Embryonic facial prominence (tissue), 1 donor: ENCODE measurements around the gene DGKB.
"Not testable (repeated sequence)": the region's sequence is repeated elsewhere in the genome, so short reads cannot be mapped to it uniquely, and the experiment has no call there.

Experiments
- DNase-seq: peaks from one replicate; pipeline ENCODE4 v3.0.0-alpha.2; 2016; ENCODE audit errors: extremely low spot score

Gene DGKB

GRCh38 chr7:14458846-14459245 lies 443.7 kb downstream of the DGKB start:
- not testable (repeated sequence) for DNase-seq

DNA sequence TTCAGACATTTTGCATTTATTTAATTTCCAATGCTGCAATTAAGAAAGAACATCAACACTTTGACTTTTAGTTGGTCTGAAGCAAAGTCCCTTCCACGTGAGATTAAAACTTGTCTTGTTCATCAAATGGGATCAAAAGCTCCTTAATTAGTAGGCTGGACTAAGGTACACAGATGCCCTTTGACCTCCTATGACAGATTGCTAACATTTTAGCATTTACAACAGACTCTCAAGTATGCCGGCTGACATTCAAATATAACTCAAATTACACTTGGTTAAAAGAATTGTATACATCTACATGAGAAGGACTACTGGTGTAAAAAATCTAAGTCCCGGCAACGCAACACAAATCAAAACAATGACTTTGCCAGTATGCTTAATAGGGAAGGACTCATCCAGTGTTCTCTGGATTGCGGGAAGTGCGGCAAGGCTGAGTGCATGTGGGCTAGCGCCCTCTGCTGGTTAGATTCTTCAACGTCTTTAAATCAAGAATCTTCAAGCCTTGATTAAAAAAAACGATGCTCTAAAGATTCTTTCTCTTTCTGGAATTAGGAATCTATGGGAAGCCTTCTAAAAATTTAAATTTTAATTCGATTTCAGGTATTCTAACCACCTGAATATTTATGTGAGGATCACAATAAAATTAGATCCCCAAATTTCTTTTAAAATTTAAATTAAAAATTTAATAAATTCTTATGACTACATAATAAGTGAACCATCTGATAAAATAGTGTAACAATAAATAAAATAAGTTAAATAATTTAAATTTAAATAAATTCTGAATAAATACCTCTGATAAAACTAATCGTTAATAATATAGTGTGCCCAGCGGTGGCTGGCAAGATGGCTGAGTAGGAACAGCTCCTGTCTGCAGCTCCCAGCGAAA lies 444.7 kb downstream of the DGKB start:
- DNase-seq, result peak; percentile 64

- DNase-seq, result no peak
These were observed 453.3 kb downstream of the DGKB start for GRCh38 chr7:14449291-14449690.

GRCh38 chr7:14446829-14447228 lies 455.7 kb downstream of the DGKB start:
- DNase-seq, result no peak

GRCh38 chr7:14446219-14446618 lies 456.3 kb downstream of the DGKB start:
- no peak for DNase-seq

DNA sequence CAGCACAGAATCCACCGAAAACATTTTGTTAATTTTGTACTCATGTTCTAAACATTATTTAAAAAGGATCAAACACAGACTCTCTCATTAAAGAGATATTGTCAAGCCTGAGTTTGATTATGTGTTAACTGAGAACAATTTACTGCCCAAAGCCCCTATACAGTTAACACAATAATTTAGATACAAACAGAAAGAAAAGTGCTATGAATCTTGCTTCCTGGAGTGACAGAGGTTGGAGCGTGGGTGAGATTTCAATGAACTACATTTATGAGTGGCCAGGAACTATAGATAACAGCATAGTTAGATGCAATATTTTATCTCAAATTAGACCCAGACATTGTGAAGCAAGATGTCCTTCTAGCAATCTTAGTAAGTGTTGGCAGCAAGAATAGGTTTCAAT lies 464.2 kb downstream of the DGKB start:
- DNase-seq, result no peak

- no peak for DNase-seq
These were observed 465.7 kb downstream of the DGKB start for GRCh38 chr7:14436878-14437277.

DNA sequence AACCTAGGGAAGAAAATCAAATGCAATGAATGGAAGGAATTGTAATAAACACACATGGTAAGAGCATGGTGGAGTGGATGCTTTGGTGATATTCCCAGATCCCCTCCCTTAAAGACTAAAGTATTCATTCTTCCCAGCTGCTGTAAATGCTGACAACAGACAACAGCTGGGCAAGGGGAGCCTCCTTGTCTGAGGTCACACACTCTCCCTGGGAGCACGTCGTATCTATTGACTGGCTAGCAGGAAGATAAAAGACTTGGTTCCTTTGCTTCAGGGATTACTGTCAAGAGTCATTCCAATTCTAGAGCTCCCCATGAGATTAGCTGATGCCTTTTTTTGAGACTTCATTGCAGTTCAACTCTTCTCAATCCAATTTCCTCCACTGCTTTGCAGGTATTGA lies 469.6 kb downstream of the DGKB start:
- DNase-seq, result no peak

DNA sequence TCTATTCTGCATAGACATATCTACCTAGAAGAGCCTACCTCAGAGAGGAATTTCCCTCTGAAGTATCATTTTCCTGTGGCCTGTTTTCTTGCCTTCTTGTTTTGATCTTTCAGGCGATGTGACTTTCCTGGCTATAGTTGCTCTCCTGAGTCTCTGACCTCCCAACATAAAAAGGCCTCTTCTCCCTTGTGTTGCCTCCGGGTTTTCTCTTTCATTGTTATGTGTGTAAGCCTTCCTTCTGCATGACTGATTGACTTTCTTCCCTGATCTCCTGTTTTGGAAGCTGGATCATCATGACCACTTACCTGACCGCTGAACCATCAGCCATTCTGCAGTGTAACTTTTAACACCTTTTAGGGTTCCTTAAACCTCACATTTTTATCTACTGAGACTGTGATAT lies 471.6 kb downstream of the DGKB start:
- DNase-seq, result no peak

GRCh38 chr7:14425559-14425958 lies 477.0 kb downstream of the DGKB start:
- no peak for DNase-seq

- DNase-seq, result no peak
These were observed 477.9 kb downstream of the DGKB start for GRCh38 chr7:14424675-14425074.

- DNase-seq, result no peak
These were observed 481.8 kb downstream of the DGKB start for GRCh38 chr7:14420768-14421167.

DNA sequence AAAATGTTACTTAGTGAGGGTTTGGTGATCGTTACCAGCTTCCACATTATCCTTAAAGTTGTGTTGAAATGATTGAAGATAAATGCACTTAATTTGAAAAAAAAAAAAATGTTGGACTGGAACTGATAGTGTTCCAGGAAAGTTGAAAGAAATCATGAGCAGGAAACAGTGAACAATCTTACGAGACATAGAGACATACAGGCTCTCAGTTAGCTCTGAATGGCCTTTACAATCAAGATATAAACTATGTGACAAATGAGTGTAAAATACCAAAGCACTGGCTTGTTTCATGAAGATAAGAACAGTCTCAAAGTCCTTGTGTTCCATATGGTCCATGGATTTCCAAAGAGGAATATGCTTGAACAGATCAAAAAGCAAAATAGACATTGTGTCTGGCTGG lies 483.0 kb downstream of the DGKB start:
- DNase-seq, result no peak

DNA sequence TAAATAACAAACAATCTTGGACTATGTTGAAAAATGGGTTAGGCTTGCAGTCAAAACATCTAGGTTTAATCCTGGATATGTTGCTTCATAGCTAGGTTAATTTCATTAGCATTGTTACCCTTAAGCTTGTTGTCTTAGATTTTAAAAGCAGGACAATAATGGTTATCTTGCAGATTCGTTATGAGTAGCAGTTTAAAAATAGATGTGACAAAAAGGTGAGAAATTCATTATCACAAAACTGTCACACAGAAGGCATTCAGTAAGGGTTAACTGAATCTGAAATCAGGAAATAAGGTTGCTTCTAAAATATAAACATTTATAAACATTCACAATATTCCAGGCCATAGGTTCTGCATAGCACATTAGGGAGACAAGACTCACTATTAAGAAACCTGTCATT lies 483.9 kb downstream of the DGKB start:
- DNase-seq, result no peak

DNA sequence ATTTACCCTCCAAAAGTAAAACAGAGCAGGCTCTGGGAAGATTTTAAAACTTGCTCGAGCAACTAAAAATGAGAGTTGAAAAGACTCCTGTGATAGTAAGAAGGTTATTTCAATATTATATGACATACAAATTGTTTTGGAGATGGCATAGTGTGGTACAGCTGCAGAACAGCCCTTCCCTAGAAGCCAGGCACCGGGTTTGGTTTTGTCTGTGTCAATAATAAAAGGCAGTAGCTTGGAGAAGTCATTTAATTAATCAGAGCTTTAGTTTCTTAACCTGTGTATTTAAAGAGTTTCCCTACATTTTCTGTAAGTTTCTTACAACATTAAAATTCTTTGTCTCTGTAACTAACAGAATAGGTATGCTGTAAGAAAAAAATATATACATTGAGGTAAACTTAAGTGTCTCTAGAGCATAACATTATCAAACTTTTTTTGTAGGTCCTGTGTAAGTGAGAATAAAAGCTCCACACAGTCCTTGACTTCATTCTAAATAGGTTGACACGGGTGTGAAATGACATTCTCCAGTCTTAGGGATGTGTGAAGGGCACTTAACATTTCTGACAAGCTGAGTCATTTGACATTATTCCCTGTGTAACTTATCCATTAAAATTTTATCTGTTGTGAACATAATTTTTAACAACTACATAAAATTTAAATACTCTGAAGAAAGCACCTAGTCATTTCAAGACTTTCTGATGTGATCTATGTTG lies 488.1 kb downstream of the DGKB start:
- no peak for DNase-seq

DNA sequence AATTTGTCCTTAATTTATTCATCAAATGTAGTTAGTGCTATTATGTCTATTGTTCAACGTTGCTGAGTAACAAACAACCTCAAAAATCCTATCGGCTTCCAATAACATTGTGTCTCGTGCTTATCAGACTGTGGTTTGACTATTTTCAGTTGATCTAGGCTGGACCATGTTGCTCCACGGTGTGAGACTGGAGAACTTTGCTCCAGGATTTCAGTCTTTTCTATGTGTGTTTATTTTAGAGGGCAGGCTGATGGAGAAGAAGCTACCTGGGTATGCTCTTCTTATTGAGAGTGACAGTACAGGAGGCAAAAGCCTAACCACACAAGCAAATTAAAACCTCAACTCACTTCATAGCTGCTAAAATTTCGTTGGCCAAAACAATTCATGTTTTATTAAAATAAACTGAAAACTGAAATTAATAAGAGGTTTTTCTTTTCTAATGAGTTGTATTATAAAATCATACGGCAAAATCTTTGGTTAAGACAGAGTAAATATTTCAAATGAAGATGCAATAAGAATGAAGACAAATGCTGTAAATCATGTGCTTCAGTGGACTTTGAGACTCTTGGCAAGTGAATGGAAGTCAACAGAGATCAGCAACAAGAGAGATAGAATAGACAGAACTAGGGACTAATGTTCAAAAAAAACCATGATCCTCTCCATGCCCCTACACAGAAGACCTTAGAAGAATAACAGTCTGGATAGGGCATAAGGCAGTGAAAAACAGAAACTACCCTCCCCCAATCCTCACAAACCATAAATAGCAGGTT lies 495.1 kb downstream of the DGKB start:
- DNase-seq, result no peak

- DNase-seq, result no peak
These were observed 499.0 kb downstream of the DGKB start for GRCh38 chr7:14403587-14403986.

DNA sequence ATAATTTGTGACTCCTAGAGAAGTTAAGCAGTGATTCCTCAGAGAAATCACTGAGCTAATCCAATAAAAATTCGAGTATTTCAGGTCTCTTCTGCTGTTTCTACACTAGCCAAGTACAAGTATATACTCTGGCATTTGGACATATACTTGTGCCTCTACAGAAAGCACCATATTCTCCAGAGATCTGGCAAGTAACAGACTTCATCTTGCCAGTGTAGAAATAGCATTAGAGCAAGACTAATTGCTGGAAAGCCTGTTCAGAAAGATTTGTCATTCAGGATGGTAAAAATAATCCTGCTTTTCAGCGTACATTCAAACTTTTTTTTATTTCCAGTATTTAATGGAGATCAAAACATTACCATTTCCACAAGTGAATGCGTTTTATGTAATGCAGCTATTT lies 502.3 kb downstream of the DGKB start:
- no peak for DNase-seq

DNA sequence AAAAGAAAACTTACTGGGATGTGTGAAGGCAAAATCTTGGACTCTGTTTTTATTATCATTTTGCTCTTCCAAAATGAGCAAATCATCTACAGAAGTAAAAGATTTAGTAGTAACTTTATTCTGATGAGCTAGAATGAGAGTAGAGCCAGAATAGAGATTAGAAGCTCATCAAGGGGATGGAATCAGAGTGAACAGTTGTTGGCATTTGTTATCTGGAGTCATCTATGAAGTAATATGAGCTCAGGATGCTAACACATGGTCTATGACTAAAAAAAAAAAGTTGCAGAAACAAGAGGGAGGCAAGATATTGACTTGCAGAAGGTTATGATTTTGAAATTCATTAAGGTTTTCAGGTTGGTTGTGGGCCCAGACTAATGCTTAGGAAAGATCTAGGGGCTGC lies 504.0 kb downstream of the DGKB start:
- no peak for DNase-seq

- DNase-seq, result no peak
These were observed 506.7 kb downstream of the DGKB start for GRCh38 chr7:14395860-14396259.

DNA sequence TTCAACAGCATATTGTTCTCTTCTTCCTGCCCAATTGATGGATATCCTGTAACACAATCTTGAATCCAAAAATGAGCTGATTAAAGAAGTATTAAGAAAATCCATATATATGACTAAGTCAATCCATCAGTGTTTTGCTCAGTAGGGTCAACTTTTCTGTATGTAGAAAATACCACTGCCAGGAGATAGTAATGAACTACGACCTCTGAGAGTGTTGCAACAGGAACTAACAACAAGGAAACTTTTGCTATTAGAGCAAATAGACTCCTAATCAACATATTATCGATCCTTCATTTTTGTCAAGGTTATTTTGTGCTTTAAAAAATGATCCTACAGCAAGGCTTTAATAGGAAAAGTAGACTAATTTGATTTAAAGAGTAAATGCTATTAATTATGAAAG lies 507.8 kb downstream of the DGKB start:
- DNase-seq, result no peak

GRCh38 chr7:14389595-14389994 lies 513.0 kb downstream of the DGKB start:
- DNase-seq, result no peak
